HEK293T (cell line): ENCODE measurements around the gene ARG2.

Source experiments
- ARNT ChIP-seq: fragments of 450-650 bp; IDR thresholded peaks from 2 replicates; pipeline ENCODE4 v1.6.1; 2017; ENCODE audit warnings: mild to moderate bottlenecking
- BHLHE40 ChIP-seq: fragments of 450-650 bp; IDR thresholded peaks from 2 replicates; pipeline ENCODE4 v1.6.1; 2016; ENCODE audit warnings: mild to moderate bottlenecking, moderate library complexity, borderline replicate concordance
- ELF4 ChIP-seq: fragments of 450-650 bp; IDR thresholded peaks from 2 replicates; pipeline ENCODE4 v1.6.1; 2017; ENCODE audit warnings: antibody characterized with exemption
- FOXK2 ChIP-seq: fragments of 450-650 bp; IDR thresholded peaks from 2 replicates; pipeline ENCODE4 v1.6.1; 2016; ENCODE audit warnings: mild to moderate bottlenecking
- HDGF ChIP-seq: fragments of 450-650 bp; IDR thresholded peaks from 2 replicates; pipeline ENCODE4 v1.6.1; 2017; ENCODE audit warnings: antibody characterized with exemption, borderline replicate concordance
- SUZ12 ChIP-seq: fragments of 450-650 bp; IDR thresholded peaks from 2 replicates; pipeline ENCODE4 v1.6.1; 2016; ENCODE audit warnings: mild to moderate bottlenecking
- TARDBP ChIP-seq: fragments of 450-650 bp; IDR thresholded peaks from 2 replicates; pipeline ENCODE4 v1.6.1; 2016
- TF ChIP-seq, protein P1 (sequence below): fragments of 450-650 bp; IDR thresholded peaks from 2 replicates; pipeline ENCODE4 v1.6.1; 2016

DNA sequence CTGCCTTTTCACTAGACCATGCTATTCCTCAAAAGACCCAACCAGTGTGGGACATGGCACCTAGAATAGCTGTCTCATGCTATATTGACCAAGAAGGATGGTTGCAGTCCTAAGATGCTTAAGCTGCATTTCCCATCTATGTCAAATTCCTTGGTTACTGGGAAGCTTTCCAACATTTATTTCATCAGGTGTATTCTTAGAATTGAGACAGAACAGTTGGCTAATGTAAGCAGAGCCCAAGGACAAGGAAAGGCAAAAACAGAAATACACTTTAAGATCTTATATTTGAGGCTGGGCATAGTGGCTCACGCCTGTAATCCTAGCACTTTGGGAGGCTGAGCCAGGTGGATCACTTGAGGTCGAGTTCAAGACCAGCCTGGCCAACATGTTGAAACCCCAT, 24.7 kb downstream of the ARG2 start:
- TF ChIP-seq FOXK2 = no peak
- TF ChIP-seq SUZ12 = no peak
- no peak for TF ChIP-seq ARNT
- TF ChIP-seq ELF4 = no peak
- TF ChIP-seq TARDBP = no peak
- TF ChIP-seq, protein P1, sequence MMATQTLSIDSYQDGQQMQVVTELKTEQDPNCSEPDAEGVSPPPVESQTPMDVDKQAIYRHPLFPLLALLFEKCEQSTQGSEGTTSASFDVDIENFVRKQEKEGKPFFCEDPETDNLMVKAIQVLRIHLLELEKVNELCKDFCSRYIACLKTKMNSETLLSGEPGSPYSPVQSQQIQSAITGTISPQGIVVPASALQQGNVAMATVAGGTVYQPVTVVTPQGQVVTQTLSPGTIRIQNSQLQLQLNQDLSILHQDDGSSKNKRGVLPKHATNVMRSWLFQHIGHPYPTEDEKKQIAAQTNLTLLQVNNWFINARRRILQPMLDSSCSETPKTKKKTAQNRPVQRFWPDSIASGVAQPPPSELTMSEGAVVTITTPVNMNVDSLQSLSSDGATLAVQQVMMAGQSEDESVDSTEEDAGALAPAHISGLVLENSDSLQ = no peak
- no peak for TF ChIP-seq HDGF
- TF ChIP-seq BHLHE40 = no peak
